Measurements from ENCODE around the gene ATP4A. TPM values are rescaled to one million over a fixed set of nuclear protein-coding genes. Genes with fewer than 3 reads are reported as not detected.

ATP4A gene
- total RNA-seq, 2 donors from 2014 or later = 0.18 TPM; not detected in 1

- H3K36me3 Mint-ChIP-seq (ENCODE audit: low read depth) = peaks cover 2% of the 10 kb centered on the region
- Histone ChIP-seq H3K9ac (ENCODE audit: extremely low read depth, low read length, poor library complexity, severe bottlenecking) (no peak overlapping the region), H3K9me3 (ENCODE audit: control insufficient read depth, low read length) (no peaks in the 10 kb centered on the region), H3K4me3 (ENCODE audit: low read length) (no peak overlapping the region), H3K27me3 (ENCODE audit: control insufficient read depth, insufficient read depth, low read length, poor library complexity, severe bottlenecking) (peaks cover 37% of the 10 kb centered on the region), H3K27ac (ENCODE audit: low read depth, low read length) (no peak overlapping the region), H3K36me3 (ENCODE audit: control insufficient read depth, insufficient read depth, low read length) (no peaks in the 10 kb centered on the region), H3K4me1 (ENCODE audit: control insufficient read depth, insufficient read depth, low read length) (no peaks in the 10 kb centered on the region)
- no peak for TF ChIP-seq CTCF (conservative IDR thresholded peaks at IDR 0.05)
- H3K27me3 Mint-ChIP-seq (ENCODE audit: insufficient read depth) = peaks cover 69% of the 10 kb centered on the region
- H3K4me3 Mint-ChIP-seq = no peak overlapping the region
- H3K4me1 Mint-ChIP-seq = no peaks in the 10 kb centered on the region
- no peak for DNase-seq
- no peak overlapping the region for H3K27ac Mint-ChIP-seq
- WGBS, 2 experiments (ENCODE audit: insufficient coverage in 1 of 2, insufficient read length in 1 of 2) = 88 to 90% methylated on average over 9 of the region's 9 CpGs
- no peaks in the 10 kb centered on the region for H3K9me3 Mint-ChIP-seq
These were observed 7.3 kb downstream of the ATP4A start for GRCh38 chr19:35556025-35556590.

- Mint-ChIP-seq H3K4me1 (no peaks in the 10 kb centered on the region), H3K27me3 (ENCODE audit: insufficient read depth) (peaks cover 63% of the 10 kb centered on the region), H3K36me3 (ENCODE audit: low read depth) (peaks cover 9% of the 10 kb centered on the region), H3K4me3 (no peak overlapping the region), H3K9me3 (no peaks in the 10 kb centered on the region), H3K27ac (no peak overlapping the region)
- Histone ChIP-seq H3K4me1 (ENCODE audit: control insufficient read depth, insufficient read depth, low read length) (no peaks in the 10 kb centered on the region), H3K9ac (ENCODE audit: extremely low read depth, low read length, poor library complexity, severe bottlenecking) (no peak overlapping the region), H3K4me3 (ENCODE audit: low read length) (no peak overlapping the region), H3K27ac (ENCODE audit: low read depth, low read length) (no peak overlapping the region), H3K27me3 (ENCODE audit: control insufficient read depth, insufficient read depth, low read length, poor library complexity, severe bottlenecking) (peaks cover 37% of the 10 kb centered on the region), H3K9me3 (ENCODE audit: control insufficient read depth, low read length) (no peaks in the 10 kb centered on the region), H3K36me3 (ENCODE audit: control insufficient read depth, insufficient read depth, low read length) (no peaks in the 10 kb centered on the region)
- DNase-seq = peak; percentile 89
- WGBS, 2 experiments (ENCODE audit: insufficient coverage in 1 of 2, insufficient read length in 1 of 2) = 78 to 79% methylated on average over 25 to 30 of the region's 30 CpGs
- peak; percentile 83 for TF ChIP-seq CTCF (conservative IDR thresholded peaks at IDR 0.05)
These were observed 8.0 kb downstream of the ATP4A start for GRCh38 chr19:35555301-35556005.

- H3K36me3 ChIP-seq (ENCODE audit: control insufficient read depth, insufficient read depth, low read length) = peaks cover 8% of the 10 kb centered on the region
- H3K27ac ChIP-seq (ENCODE audit: low read depth, low read length) = no peak overlapping the region
- Mint-ChIP-seq H3K27ac (no peak overlapping the region), H3K4me3 (no peak overlapping the region), H3K27me3 (ENCODE audit: insufficient read depth) (peaks cover 49% of the 10 kb centered on the region), H3K9me3 (no peaks in the 10 kb centered on the region), H3K36me3 (ENCODE audit: low read depth) (peaks cover 13% of the 10 kb centered on the region), H3K4me1 (peaks cover 2% of the 10 kb centered on the region)
- TF ChIP-seq CTCF (conservative IDR thresholded peaks at IDR 0.05) = no peak
- no peaks in the 10 kb centered on the region for H3K9me3 ChIP-seq (ENCODE audit: control insufficient read depth, low read length)
- no peak overlapping the region for H3K9ac ChIP-seq (ENCODE audit: extremely low read depth, low read length, poor library complexity, severe bottlenecking)
- H3K27me3 ChIP-seq (ENCODE audit: control insufficient read depth, insufficient read depth, low read length, poor library complexity, severe bottlenecking) = peaks cover 27% of the 10 kb centered on the region
- H3K4me3 ChIP-seq (ENCODE audit: low read length) = no peak overlapping the region
- H3K4me1 ChIP-seq (ENCODE audit: control insufficient read depth, insufficient read depth, low read length) = no peaks in the 10 kb centered on the region
- no peak for DNase-seq
- 68 to 80% methylated on average over 5 of the region's 5 CpGs for WGBS, 2 experiments (ENCODE audit: insufficient coverage in 1 of 2, insufficient read length in 1 of 2)
These were observed 9.4 kb downstream of the ATP4A start for GRCh38 chr19:35554076-35554475.
